Ovary (tissue), 9 donors: ENCODE results near the gene TMX4. TPM values are rescaled to one million over a fixed set of nuclear protein-coding genes. Genes with fewer than 3 reads are reported as not detected.

Source experiments
- DNase-seq, 5 donors: peaks; one replicate each; pipeline ENCODE4 v3.0.0-alpha.2; 2019 to 2020
- H3K27ac ChIP-seq, 2 donors: fragments of 200-600 bp; one replicate each; pipeline versions ENCODE4 v1.5.1 to v1.8.0; 2019 to 2022
- H3K27me3 ChIP-seq: fragments of 200-600 bp; one replicate; pipeline ENCODE4 v1.8.0; 2022
- H3K36me3 ChIP-seq: fragments of 200-600 bp; sonication (generic); one replicate; pipeline ENCODE4 v1.5.1; 2019
- H3K4me1 ChIP-seq: one replicate; pipeline ENCODE4 v1.8.1; 2013; ENCODE audit warnings: mild to moderate bottlenecking, moderate library complexity; ENCODE audit not compliant: insufficient read depth
- H3K4me3 ChIP-seq: fragments of 200-600 bp; sonication (generic); one replicate; pipeline ENCODE4 v1.5.1; 2017
- H3K9me3 ChIP-seq, 2 donors: fragments of 200-600 bp in 1 of 2; sonication (generic) in 1 of 2; one replicate each; pipeline versions ENCODE4 v1.5.1 to v1.8.1; 2013 to 2019; ENCODE audit warnings: mild to moderate bottlenecking in 1 of 2, moderate library complexity in 1 of 2
- CTCF ChIP-seq, 3 donors: fragments of 450-650 bp in 2 of 3; fragments of 200-600 bp in 1 of 3; IDR thresholded peaks; one replicate each; pipeline versions ENCODE4 v1.5.1 to v1.8.0; 2016 to 2022; ENCODE audit warnings: antibody characterized with exemption in 3 of 3, mild to moderate bottlenecking in 1 of 3
- EP300 ChIP-seq: sonication (generic); formaldehyde crosslinking; IDR thresholded peaks from one replicate; pipeline ENCODE4 v1.6.1; 2017; ENCODE audit warnings: antibody characterized with exemption
- POLR2A ChIP-seq: fragments of 450-650 bp; IDR thresholded peaks from one replicate; pipeline ENCODE4 v1.6.1; 2017; ENCODE audit warnings: antibody characterized with exemption, mild to moderate bottlenecking, moderate library complexity
- WGBS, 3 donors: extraction: QIAGEN DNeasy Blood & Tissue Kit in 1 of 3; methylation state at CpG; one replicate each; pipeline versions ENCODE4 v1.1.5 to v1.1.7; 2013 to 2017; 5-methylcytosine and 5-hydroxymethylcytosine counted together
- intact Hi-C, 4 donors: fragments of 100-400 bp; cut with DNase I; formaldehyde crosslinking; loops; one replicate each; pipeline versions ENCODE4 v1.11.0 to v1.15.1; 2022 to 2023
- polyA plus RNA-seq, 2 donors: library from polyadenylated mRNA; stranded (reverse); fragments of 200-250 nt in 1 of 2; fragments of 350-450 nt in 1 of 2; fragmentation: Illumina TruSeq in 1 of 2; extraction: RNeasy Lipid Tissue Mini Kit (QIAGEN cat#74804) in 1 of 2; gene quantifications; one replicate each; pipeline ENCODE4 v1.2.3, GENCODE V29; 2013 to 2014
- total RNA-seq, 7 donors: library from RNA; depleted of rRNA in 2 of 7; stranded (reverse); fragments of >200 nt in 2 of 7; fragmentation: NEBNext Ultra II Directional in 3 of 7; extraction: Animal tissue kit (Norgen Biotek cat#: 25700) in 3 of 7; gene quantifications; one replicate each; pipeline versions ENCODE4 v1.1.0 to v1.2.4, GENCODE V29; 2016 to 2023
- donor health status: DM: no; HTN: no; CAD: no; lungs with moderate emphysema.
- donor health status: DM: no; HTN: no; CAD: no.
- donor health status: Bipolar disorder and iron deficiency.
- donor health status: DM: yes; HTN: yes; CAD: no.
- donor health status: DM: no; HTN: no; CAD: no.
- donor health status: DM: yes; HTN: yes; CAD: no.

The TMX4 gene
- total and polyA plus RNA-seq, 9 donors = 26.6 to 103 (median 66.9) TPM

DNA sequence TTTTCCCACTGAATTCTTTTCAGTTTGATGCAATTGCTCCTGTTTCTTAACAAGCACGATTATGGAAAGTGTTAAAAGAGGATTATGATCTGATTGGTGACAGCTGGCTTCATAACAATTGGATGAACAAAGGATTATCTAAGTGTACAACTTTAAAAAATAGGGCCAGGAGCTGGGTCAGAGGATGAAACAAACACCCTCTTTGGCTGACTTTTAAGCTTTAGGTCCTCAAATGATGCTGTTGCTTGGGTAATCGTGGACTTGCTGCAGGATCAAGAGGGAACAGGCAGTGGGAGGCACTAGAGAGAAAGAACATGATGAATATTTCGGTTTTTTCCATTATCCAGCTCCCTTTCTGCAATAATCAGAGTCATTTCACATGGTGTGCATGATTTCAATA lies 35.5 kb upstream of the TMX4 start:
- 71 to 77% (median 74%) methylated on average over 3 of the region's 3 CpGs for WGBS, 3 donors
- no peak for TF ChIP-seq EP300
- no peak for TF ChIP-seq POLR2A
- no peak for TF ChIP-seq CTCF (IDR thresholded peaks at IDR 0.05)
- Histone ChIP-seq H3K9me3 (no peaks in the 10 kb centered on the region), H3K36me3 (no peaks in the 10 kb centered on the region), H3K4me3 (no peak overlapping the region), H3K27me3 (no peaks in the 10 kb centered on the region), H3K4me1 (no peaks in the 10 kb centered on the region), H3K27ac (no peak overlapping the region)
- no peak for DNase-seq
- intact Hi-C loops = no loop called here

DNA sequence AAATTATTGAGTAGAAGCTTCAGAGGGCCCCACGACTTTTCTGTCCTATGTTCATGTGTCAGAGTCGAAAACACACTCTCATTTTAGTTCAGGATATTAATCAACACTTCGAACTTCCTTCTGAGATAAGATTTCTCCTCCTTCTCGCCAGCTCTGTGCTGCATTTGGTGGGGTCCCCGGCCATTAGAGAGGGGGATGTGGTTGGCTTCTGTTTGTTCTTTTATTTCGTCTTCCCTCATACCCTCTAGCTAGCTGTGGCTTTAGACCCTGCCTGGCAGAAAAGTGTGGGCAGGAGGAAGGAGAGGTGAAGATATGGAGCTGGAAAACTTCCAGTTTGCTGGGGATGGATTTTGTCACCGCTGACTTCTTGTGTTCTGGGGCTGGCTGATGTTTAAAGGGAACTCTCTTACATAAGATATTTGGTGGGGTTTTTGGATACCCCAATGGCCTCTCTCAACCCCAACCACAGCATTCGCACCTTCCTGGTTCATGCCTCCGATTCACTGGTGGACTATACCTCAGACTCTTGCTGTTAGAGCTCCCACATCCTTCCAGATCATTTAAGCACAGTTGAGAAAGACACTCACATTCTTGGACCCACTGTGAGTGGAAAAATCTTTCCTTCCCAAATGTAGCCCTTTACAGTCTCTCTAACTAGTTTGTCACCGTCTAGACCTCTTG lies 30.7 kb upstream of the TMX4 start:
- Histone ChIP-seq H3K9me3 (no peaks in the 10 kb centered on the region), H3K4me3 (no peak overlapping the region), H3K36me3 (no peaks in the 10 kb centered on the region), H3K27ac (no peak overlapping the region), H3K27me3 (no peaks in the 10 kb centered on the region), H3K4me1 (no peaks in the 10 kb centered on the region)
- 65 to 77% (median 73%) methylated on average over 10 of the region's 10 CpGs for WGBS, 3 donors
- intact Hi-C loops = no loop called here
- DNase-seq = no peak
- no peak for TF ChIP-seq POLR2A
- no peak for TF ChIP-seq EP300
- no peak for TF ChIP-seq CTCF (IDR thresholded peaks at IDR 0.05)

DNA sequence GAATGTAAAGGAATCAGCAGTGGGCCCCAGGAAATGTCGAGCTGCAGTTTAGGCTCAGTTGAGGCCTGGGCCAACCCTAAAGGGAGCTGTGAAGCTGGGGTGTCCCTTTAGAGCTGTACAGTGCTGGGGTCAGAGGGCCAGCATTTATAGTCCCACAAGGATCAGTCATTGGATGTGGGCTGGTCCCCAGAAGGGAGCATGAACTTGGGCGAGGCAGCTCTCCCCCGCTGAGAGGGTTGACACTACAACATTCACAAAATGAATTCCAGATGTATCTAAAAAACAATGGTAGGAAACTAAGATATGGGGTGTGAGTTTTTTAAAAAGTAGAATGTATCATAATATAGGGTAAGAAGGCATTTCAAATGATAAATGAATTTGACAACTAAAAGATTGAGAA lies 29.7 kb upstream of the TMX4 start:
- H3K36me3 ChIP-seq = no peaks in the 10 kb centered on the region
- H3K27ac ChIP-seq = no peak overlapping the region
- intact Hi-C loops = loop anchor here (5.0 to 10.0 kb wide), 4 partner anchors 338 to 675 kb away; no protein-coding TSS in a partner anchor
- no peaks in the 10 kb centered on the region for H3K27me3 ChIP-seq
- no peak overlapping the region for H3K4me3 ChIP-seq
- DNase-seq = no peak
- H3K4me1 ChIP-seq = no peaks in the 10 kb centered on the region
- H3K9me3 ChIP-seq = no peaks in the 10 kb centered on the region
- 87 to 95% (median 87%) methylated on average over 3 of the region's 3 CpGs for WGBS, 3 donors
- TF ChIP-seq EP300 (no peak), POLR2A (no peak), CTCF (IDR thresholded peaks at IDR 0.05) (no peak)

- intact Hi-C loops = loop anchor here (1.0 to 10.0 kb wide), 5 partner anchors 32 to 679 kb away; no protein-coding TSS in a partner anchor
- TF ChIP-seq CTCF (IDR thresholded peaks at IDR 0.05) = no peak
- TF ChIP-seq EP300 = no peak
- TF ChIP-seq POLR2A = no peak
- Histone ChIP-seq H3K27ac (no peak overlapping the region), H3K4me3 (no peak overlapping the region), H3K9me3 (no peaks in the 10 kb centered on the region), H3K27me3 (no peaks in the 10 kb centered on the region), H3K36me3 (no peaks in the 10 kb centered on the region), H3K4me1 (no peaks in the 10 kb centered on the region)
- DNase-seq = no peak
- WGBS, 3 donors = 61 to 78% (median 70%) methylated on average over 1 of the region's 1 CpG
Observed at GRCh38 chr20:8045946-8046345, 26.4 kb upstream of the TMX4 start.
